CD4-positive, alpha-beta T cell treated with Interleukin-2 at 100 ng/mL for 4 hours (primary cell): ENCODE measurements around the gene PCBP3.
"Not testable (repeated sequence)": the region's sequence is repeated elsewhere in the genome, so short reads cannot be mapped to it uniquely, and the experiment has no call there.

Source experiments
- DNase-seq: peaks from one replicate; pipeline ENCODE4 v3.0.0-alpha.2; 2020; ENCODE audit warnings: low spot score

Gene PCBP3

GRCh38 chr21:45947296-45947695 lies 303.8 kb downstream of the PCBP3 start:
- no peak for DNase-seq

- no peak for DNase-seq
Observed at GRCh38 chr21:45947716-45948255, 304.3 kb downstream of the PCBP3 start.

DNA sequence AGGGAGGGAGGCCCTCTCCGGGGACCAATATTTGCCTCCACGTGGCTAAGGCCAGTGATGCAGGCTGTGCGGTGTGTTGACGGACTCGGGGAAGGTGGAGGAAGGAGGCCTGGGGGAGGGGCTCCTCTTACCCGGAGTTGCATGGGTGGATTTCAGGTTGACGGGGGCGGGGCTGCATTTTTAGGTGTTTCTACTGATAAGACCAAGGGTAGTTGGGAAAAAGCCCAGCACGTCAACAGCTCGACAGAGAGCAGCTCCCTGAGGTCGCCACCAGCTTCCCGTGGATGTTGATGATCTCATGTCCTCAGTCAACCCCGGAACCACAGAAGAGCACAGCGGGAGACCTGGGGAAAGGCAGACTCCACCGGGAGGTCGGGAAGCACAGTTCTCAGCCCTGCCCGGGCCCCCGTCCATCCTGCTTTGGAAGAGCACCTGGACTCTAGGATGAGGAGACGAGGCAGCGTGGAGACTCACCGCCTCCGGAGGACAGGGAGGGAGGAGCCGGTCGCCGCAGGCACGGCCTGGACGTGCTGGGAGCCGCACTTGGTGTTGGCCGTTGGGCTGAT lies 305.1 kb downstream of the PCBP3 start:
- DNase-seq: no peak

DNA sequence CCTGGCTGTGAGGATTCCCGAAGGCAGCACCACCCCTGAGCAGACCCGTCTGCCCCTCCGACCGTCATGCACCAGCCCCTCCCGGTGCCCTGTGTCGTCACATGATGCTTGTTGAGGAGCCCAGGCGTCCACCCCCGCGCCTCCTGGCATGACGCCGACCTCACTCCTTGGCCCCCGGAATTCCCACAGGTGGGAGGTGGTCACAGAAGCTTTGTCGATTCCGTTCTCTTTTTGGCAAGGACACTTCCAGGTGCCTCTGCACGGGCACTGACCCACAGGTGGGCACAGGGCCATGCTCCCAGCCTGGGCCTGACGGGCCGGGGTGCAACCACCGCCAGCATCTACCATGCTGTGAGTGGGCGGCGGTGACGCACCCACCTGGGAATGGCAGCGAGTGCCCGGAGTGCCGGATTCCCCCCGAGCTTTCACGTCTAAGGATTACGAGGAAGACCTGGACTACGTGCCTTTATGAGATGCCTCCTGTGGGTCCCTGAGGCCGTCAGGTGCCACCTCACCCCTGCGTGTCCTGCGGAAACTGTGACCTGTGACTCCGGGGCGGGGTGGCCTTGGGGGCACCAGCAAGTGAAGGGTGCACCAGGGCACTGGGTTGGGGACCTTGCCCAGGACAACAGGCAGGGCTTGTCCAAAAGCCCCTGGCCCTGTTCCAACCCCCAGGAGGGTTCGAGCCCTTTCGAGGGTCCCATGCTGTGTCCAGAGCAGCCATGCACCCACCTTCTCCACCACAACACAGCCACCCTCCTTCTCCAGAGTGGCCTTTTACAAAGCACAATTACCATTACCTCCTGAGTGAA lies 306.6 kb downstream of the PCBP3 start:
- DNase-seq: no peak

DNA sequence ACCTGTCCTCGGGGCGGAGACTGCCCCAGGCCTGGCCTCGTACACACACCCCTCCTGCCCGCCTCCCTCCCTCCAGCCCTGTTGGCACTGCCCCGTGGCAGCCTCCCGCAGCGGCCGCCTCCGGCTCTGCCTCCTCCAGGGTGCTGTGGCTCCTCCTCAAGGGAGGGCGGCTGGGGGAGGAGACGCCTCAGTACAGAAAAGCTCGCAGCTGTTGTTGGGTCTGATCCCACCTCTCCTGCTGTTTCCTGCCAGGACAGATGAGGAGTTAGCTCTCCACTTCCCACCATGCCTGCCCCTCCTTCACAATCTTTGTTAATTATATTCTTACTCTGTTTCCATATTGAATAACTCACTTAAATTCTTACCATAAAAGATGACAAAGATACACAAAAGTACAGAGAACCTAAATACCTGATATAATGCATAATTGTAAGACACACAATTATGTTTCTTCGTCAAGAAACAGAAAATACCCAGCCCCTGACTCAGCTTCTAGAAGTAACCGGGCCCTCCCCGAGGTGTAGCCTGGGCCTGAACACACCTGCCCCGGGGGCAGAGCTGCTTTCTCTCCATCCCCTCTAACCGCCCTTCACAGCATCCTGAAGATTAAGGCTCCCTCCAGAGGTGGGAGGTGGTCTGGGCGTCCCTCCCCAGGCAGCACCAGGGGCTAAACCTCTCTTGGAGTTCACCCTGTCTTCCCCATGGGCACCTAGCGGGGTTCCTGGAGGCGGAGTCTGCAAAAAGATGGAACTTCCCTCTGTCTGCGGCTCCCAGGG lies 307.4 kb downstream of the PCBP3 start:
- DNase-seq: no peak

- DNase-seq: no peak
Observed at GRCh38 chr21:45951676-45952075, 308.2 kb downstream of the PCBP3 start.

DNA sequence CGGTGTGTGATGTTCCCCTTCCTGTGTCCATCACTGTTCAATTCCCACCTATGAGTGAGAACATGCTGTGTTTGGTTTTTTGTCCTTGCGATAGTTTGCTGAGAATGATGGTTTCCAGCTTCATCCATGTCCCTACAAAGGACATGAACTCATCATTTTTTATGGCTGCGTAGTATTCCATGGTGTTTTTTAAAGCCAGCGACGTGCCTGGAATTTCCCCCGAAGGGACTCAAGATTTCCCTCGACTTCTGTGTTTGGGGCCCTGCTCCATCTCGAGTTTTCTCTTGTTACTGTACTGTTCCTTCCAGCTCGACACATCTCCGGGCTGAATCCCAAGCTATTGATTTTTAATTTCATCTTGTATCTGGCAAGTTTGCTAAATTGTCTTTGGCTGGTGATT lies 309.0 kb downstream of the PCBP3 start:
- DNase-seq: not testable (repeated sequence)

DNA sequence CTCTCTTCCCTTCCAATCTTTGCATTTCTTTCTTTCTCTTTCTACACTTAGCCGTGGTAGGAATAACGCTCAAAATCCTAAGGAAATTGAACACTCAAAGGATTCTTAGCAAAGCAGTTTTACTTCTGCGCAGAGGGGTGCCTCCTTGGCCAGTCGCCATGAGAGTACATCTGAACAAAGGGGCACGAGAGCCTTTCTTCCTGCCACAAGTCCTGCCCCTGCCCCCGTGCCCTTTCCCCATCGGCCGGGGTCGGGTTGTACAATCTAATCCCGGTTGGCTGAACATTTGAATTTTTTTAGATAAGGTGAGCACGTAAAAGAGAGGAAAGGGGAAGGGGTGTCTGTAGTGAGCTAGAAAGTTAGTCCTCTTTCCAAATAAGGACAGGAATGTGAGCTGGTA lies 309.4 kb downstream of the PCBP3 start:
- DNase-seq: no peak

DNA sequence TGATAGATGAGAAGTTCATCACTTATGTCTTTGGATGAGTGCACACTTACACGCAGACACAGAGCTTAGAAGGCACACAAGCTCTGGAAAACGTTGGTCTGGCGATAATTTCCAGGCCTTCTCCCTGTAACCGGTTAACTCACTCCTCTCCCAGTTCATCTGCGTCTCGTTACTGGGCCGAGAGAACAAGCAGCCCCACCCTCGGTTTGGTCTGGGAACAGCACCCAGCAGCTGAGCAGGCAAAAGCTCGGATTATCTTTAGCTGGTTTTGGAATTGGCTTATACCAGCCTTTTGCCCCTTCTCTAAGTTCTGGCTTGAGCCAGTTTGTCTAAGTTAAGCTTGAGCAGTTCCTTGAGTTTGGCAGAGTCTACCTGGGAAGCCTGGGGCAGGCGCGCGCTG lies 310.7 kb downstream of the PCBP3 start:
- no peak for DNase-seq

DNA sequence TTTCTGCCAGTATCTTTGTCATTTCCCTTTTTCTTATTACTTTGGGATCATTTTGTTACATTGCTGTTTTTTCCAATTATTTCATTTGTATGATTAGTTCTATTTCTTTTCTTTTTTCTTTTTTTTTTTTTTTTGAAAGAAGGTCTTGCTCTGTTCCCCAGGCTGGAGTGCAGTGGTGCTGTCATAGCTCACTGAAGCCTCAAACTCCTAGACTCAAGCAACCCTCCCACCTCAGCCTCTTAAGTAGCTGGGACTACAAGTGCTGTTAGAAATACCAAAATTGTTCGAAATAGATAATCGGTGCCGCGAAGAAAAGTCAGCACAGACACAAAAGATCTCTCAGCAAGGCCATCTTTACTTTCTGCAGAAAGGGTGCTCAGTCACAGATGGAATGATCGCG lies 311.4 kb downstream of the PCBP3 start:
- no peak for DNase-seq

- DNase-seq: no peak
Observed at GRCh38 chr21:45957551-45957950, 314.0 kb downstream of the PCBP3 start.

- DNase-seq: no peak
Observed at GRCh38 chr21:45957981-45958600, 314.6 kb downstream of the PCBP3 start.

GRCh38 chr21:45959182-45959581 lies 315.7 kb downstream of the PCBP3 start:
- DNase-seq: no peak

DNA sequence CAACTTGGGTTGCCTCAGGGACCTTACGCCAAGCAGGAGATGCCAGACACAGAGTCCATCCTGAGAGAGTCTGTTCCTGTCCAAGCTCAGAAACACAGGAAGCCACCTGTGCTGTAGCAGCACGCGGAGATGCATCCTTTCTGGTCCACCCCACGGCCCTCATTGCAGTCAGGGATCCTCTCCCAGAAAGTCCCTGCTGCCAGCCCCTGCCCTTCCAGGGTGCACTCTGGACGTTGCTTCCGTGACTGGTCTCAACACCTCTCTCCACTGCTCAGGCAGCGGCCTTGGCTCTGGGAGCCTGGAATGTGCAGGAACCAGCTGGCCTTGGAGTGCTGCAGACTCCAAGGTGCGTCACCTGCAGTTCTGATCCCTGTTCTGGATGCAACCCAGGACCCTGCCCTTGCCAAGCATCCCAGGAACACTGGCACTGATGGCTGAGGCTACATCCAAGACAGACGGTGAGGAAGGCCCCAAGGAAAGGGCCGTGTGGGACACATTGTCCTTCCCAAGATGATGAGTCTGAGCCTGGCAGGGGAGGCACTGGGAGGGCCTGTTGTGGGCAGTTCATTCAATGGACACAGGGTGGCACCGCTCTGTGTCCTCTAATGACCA lies 316.4 kb downstream of the PCBP3 start:
- no peak for DNase-seq

GRCh38 chr21:45961408-45961807 lies 317.9 kb downstream of the PCBP3 start:
- not testable (repeated sequence) for DNase-seq

DNA sequence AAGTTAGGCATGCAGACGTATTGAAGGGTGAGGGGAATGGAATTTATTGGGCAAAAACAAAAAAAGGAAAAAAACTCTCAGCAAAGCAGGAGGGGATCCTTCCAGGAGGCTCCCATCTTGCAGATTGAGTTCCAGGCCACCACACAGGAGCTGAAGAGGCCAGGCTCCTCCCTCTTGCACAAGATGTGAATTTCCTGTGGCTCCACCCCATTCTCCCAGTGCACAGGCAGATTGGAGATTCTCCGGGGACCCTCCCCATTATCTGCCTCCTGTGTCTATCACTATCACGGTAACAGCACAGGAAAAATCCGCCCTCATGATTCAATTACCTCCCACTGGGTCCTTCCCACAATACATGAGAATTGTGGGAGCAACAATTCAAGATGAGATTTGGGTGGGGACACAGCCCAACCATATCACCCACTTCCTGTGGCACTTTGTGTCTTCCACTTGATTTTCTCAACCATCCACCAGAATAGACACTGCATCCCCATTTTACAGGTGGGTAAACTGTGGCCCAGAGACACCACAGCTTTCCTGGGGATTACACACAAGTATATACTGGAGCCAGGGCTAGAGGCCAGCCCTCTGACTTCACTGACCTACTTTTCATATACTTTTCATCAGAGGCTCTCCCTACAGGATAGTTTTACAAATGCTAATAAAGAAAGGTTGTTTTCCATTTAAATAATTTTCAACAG lies 319.2 kb downstream of the PCBP3 start:
- no peak for DNase-seq

- no peak for DNase-seq
Observed at GRCh38 chr21:45963232-45963570, 319.7 kb downstream of the PCBP3 start.

GRCh38 chr21:45964649-45965048 lies 321.1 kb downstream of the PCBP3 start:
- no peak for DNase-seq

DNA sequence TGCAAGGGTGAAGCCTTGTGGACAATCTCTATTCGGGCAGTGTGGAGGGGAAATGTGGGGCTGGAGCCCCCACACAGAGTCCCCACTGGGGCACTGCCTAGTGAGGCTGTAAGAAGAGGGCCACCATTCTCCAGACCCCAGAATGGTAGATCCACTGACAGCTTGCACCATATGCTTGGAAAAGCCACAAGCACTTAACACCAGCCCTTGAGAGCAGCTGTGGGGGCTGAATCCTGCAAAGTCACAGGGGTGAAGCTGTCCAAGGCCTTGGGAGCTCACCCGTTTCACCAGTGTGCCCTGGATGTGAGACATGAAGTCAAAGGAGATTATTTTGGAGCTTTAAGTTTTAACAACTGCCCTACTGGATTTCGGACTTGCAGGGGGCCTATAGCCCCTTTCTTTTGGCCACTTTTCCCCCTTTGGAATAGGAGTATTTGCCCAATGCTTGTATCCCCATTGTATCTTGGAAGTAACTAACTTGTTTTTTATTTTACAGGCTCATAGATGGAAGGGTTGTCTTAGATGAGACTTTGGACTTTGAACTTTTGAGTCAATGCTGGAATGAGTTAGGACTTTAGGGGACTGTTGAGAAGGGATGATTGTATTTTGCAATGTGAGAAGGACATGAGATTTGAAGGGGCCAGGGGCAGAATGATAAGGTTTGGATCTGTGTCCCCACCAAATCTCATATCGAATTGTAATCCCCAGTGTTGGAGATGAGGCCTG lies 321.7 kb downstream of the PCBP3 start:
- DNase-seq: no peak

- no peak for DNase-seq
Observed at GRCh38 chr21:45966791-45967394, 323.4 kb downstream of the PCBP3 start.
